Osteocyte (in vitro differentiated cells): ENCODE data around the gene DYNC1I1. TPM values are rescaled to one million over a fixed set of nuclear protein-coding genes. Genes with fewer than 3 reads are reported as not detected.

Experiments used
- DNase-seq: peaks from one replicate; pipeline ENCODE4 v3.0.0; 2021; ENCODE audit warnings: mixed read lengths; ENCODE audit not compliant: unreplicated experiment; ENCODE audit errors: extremely low spot score
- H3K27ac Mint-ChIP-seq: one replicate; pipeline ENCODE4 v1.8.0; 2021; ENCODE audit warnings: mild to moderate bottlenecking, mixed read lengths; ENCODE audit not compliant: unreplicated experiment
- H3K27me3 Mint-ChIP-seq: one replicate; pipeline ENCODE4 v1.8.0; 2021; ENCODE audit warnings: mixed read lengths; ENCODE audit not compliant: unreplicated experiment
- H3K36me3 Mint-ChIP-seq: one replicate; pipeline ENCODE4 v1.8.0; 2021; ENCODE audit warnings: mixed read lengths; ENCODE audit not compliant: unreplicated experiment
- H3K4me1 Mint-ChIP-seq: one replicate; pipeline ENCODE4 v1.8.0; 2021; ENCODE audit warnings: mixed read lengths; ENCODE audit not compliant: unreplicated experiment
- H3K4me3 Mint-ChIP-seq: one replicate; pipeline ENCODE4 v1.8.0; 2021; ENCODE audit warnings: mild to moderate bottlenecking, moderate library complexity, mixed read lengths; ENCODE audit not compliant: unreplicated experiment
- H3K9me3 Mint-ChIP-seq: one replicate; pipeline ENCODE4 v1.8.0; 2021; ENCODE audit warnings: mixed read lengths; ENCODE audit not compliant: unreplicated experiment
- total RNA-seq: library from RNA; stranded (reverse); gene quantifications from 2 replicates; pipeline ENCODE4 v1.2.1, GENCODE V29; 2021
- TF ChIP-seq, protein P1 (sequence below): fragments of 200-600 bp; sonication (generic); IDR thresholded peaks from 2 replicates; pipeline ENCODE4 v1.5.0; 2021; ENCODE audit warnings: antibody characterized with exemption, mild to moderate bottlenecking, moderate library complexity

Gene DYNC1I1
- total RNA-seq, 1 donor from 2014 or later: 43.3 TPM

DNA sequence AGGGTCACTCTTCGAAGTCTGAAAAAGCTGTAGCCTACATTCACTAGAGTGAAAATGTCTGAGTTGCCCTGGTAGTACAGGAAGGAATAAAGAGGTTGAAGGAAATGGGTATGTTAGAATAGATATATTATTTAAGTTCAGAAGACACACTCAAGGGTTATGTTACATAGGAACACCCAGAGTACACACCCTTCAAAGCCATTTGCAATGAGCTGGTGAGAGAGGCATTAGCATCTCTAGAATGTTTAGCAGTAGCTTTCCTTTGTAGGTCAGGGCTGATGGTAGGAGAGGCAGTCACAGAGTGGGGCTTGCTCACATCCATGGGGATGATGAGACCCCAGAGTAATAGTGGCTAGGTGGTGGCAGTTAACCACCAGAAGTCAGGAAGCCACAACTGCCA lies 328.4 kb downstream of the DYNC1I1 start:
- H3K4me3 Mint-ChIP-seq: no peak overlapping the region
- H3K27me3 Mint-ChIP-seq: peaks cover 2% of the 10 kb centered on the region
- H3K27ac Mint-ChIP-seq: no peak overlapping the region
- H3K9me3 Mint-ChIP-seq: peaks cover 6% of the 10 kb centered on the region
- no peaks in the 10 kb centered on the region for H3K4me1 Mint-ChIP-seq
- TF ChIP-seq, protein P1, sequence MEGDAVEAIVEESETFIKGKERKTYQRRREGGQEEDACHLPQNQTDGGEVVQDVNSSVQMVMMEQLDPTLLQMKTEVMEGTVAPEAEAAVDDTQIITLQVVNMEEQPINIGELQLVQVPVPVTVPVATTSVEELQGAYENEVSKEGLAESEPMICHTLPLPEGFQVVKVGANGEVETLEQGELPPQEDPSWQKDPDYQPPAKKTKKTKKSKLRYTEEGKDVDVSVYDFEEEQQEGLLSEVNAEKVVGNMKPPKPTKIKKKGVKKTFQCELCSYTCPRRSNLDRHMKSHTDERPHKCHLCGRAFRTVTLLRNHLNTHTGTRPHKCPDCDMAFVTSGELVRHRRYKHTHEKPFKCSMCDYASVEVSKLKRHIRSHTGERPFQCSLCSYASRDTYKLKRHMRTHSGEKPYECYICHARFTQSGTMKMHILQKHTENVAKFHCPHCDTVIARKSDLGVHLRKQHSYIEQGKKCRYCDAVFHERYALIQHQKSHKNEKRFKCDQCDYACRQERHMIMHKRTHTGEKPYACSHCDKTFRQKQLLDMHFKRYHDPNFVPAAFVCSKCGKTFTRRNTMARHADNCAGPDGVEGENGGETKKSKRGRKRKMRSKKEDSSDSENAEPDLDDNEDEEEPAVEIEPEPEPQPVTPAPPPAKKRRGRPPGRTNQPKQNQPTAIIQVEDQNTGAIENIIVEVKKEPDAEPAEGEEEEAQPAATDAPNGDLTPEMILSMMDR: no peak
- H3K36me3 Mint-ChIP-seq: peaks cover 9% of the 10 kb centered on the region
- no peak for DNase-seq

DNA sequence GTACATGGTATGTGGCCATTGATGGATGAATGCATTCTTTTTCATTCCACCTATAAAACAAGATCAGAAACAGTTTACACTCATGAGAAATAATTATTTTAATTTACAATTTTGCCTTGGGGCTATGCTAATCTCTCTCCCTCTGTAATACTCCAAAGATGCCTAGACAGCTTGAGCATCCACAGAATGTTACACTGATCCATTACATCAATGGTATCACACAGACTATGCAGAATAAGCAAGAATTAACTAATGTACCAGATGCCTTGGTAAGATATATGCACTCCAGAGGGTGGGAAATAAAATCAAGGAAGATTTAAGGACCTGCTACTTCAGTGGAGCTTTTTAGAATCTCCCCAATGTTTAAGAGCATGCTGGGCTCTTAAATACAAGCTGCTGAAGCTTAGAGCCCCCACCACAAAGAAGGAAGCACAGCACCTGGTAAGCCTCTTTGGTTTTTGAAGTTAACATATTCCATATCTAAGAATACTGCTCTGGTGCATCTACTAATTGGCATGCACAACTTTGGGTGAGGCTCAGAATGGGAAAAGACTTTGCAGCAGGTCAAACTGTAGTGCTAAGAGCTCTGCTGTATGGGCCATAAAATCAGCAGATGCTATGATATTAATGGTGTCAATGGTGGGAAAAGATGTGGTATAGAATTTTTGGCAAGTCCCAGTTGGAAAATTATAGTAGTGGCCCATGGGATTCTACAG lies 329.9 kb downstream of the DYNC1I1 start:
- Mint-ChIP-seq H3K27ac (no peak overlapping the region), H3K9me3 (peaks cover 6% of the 10 kb centered on the region), H3K36me3 (peaks cover 9% of the 10 kb centered on the region), H3K4me3 (no peak overlapping the region), H3K27me3 (peaks cover 2% of the 10 kb centered on the region), H3K4me1 (no peaks in the 10 kb centered on the region)
- TF ChIP-seq, protein P1: no peak
- no peak for DNase-seq

DNA sequence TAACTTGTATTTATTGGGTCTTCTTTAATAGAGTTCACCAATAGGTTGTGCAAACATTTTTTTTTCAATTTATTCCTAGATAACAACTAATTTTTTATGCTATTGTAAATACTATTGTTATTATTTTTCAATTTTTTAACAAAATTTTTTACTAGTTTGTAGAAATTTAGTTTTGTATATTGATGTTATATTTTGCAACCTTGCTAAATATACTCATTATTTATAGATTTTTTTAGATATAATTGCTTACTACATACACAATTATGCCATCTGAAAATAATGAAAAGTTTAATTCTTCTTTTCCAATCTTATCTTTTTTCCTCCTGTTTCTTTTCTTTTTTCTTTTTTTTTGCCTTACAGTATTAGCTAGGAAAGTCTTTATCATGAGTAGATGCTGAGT lies 332.6 kb downstream of the DYNC1I1 start:
- H3K4me3 Mint-ChIP-seq: no peak overlapping the region
- H3K36me3 Mint-ChIP-seq: no peaks in the 10 kb centered on the region
- no peak for DNase-seq
- H3K27me3 Mint-ChIP-seq: peaks cover 9% of the 10 kb centered on the region
- TF ChIP-seq, protein P1: no peak
- no peaks in the 10 kb centered on the region for H3K4me1 Mint-ChIP-seq
- no peaks in the 10 kb centered on the region for H3K9me3 Mint-ChIP-seq
- no peak overlapping the region for H3K27ac Mint-ChIP-seq

DNA sequence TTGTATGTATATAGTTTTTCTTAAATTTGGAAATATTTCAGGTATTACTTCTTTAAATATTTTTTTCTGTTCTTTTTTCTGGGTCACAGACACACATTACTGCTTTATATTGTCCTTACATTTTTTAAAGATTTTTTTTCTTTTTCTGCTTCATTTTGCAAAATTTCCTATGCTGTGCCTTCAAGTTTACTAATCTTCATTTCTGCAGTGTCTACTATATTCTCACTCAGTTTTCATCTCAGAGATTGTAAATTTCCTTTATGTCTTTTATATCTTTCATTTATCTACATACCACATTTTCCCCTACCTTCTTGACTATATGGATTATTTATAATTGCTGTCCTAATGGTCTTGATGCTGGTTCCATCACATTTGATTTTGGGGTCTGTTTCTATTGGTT lies 339.1 kb downstream of the DYNC1I1 start:
- Mint-ChIP-seq H3K9me3 (peaks cover 18% of the 10 kb centered on the region), H3K36me3 (peaks cover 2% of the 10 kb centered on the region), H3K4me3 (no peak overlapping the region), H3K27me3 (peaks cover 10% of the 10 kb centered on the region), H3K27ac (no peak overlapping the region), H3K4me1 (no peaks in the 10 kb centered on the region)
- DNase-seq: no peak
- TF ChIP-seq, protein P1: no peak

DNA sequence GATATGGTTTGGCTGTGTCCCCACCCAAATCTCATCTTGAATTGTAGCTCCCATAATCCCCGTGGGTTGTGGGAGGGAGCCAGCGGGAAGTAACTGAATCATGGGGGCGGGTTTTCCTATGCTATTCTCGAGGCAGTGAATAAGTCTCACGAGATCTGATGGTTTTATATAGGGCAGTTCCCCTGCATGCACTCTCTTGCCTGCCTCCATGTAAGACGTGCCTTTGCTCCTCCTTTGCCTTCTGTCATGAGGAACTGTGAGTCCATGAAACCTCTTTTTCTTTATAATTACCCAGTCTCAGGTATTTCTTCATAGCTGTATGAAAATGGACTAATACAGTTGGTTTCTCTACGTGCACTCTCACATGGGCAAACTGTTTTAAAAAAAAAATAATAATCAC lies 341.8 kb downstream of the DYNC1I1 start:
- peaks cover 2% of the 10 kb centered on the region for H3K36me3 Mint-ChIP-seq
- DNase-seq: no peak
- peaks cover 18% of the 10 kb centered on the region for H3K9me3 Mint-ChIP-seq
- H3K27ac Mint-ChIP-seq: no peak overlapping the region
- TF ChIP-seq, protein P1: no peak
- H3K4me3 Mint-ChIP-seq: no peak overlapping the region
- H3K4me1 Mint-ChIP-seq: no peaks in the 10 kb centered on the region
- peaks cover 10% of the 10 kb centered on the region for H3K27me3 Mint-ChIP-seq
